ENCODE results near the gene HAP1. TPM values are rescaled to one million over a fixed set of nuclear protein-coding genes. Genes with fewer than 3 reads are reported as not detected.

The HAP1 gene
- total RNA-seq, 4 donors from 2014 or later: 0.75 to 1.8 (median 1.1) TPM

GRCh38 chr17:41695954-41696757 lies 38.3 kb downstream of the HAP1 start:
- H3K4me3 ChIP-seq (ENCODE audit: low read depth, poor library complexity, severe bottlenecking): no peak overlapping the region
- intact Hi-C loops (cut with DNase I; ENCODE audit: low total_unique reads): no loop called here
- no peak for DNase-seq (ENCODE audit: low spot score in 2 of 2)
- TF ChIP-seq, protein P1, sequence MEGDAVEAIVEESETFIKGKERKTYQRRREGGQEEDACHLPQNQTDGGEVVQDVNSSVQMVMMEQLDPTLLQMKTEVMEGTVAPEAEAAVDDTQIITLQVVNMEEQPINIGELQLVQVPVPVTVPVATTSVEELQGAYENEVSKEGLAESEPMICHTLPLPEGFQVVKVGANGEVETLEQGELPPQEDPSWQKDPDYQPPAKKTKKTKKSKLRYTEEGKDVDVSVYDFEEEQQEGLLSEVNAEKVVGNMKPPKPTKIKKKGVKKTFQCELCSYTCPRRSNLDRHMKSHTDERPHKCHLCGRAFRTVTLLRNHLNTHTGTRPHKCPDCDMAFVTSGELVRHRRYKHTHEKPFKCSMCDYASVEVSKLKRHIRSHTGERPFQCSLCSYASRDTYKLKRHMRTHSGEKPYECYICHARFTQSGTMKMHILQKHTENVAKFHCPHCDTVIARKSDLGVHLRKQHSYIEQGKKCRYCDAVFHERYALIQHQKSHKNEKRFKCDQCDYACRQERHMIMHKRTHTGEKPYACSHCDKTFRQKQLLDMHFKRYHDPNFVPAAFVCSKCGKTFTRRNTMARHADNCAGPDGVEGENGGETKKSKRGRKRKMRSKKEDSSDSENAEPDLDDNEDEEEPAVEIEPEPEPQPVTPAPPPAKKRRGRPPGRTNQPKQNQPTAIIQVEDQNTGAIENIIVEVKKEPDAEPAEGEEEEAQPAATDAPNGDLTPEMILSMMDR (IDR thresholded peaks at IDR 0.05): no peak
- no peak for TF ChIP-seq POLR2A (IDR thresholded peaks at IDR 0.05)
- 49 to 61% methylated on average over 11 of the region's 11 CpGs for WGBS, 2 donors

GRCh38 chr17:41695134-41695661 lies 39.2 kb downstream of the HAP1 start:
- WGBS, 2 donors: 76 to 80% methylated on average over 7 of the region's 7 CpGs
- H3K4me3 ChIP-seq (ENCODE audit: low read depth, poor library complexity, severe bottlenecking): no peak overlapping the region
- TF ChIP-seq, protein P1 (IDR thresholded peaks at IDR 0.05): no peak
- no peak for TF ChIP-seq POLR2A (IDR thresholded peaks at IDR 0.05)
- DNase-seq (ENCODE audit: low spot score in 2 of 2): no peak
- intact Hi-C loops (cut with DNase I; ENCODE audit: low total_unique reads): no loop called here

- intact Hi-C loops (cut with DNase I; ENCODE audit: low total_unique reads): no loop called here
- no peak for DNase-seq (ENCODE audit: low spot score in 2 of 2)
- WGBS, 2 donors: 84 to 85% methylated on average over 11 of the region's 11 CpGs
- H3K4me3 ChIP-seq (ENCODE audit: low read depth, poor library complexity, severe bottlenecking): no peak overlapping the region
- TF ChIP-seq POLR2A (IDR thresholded peaks at IDR 0.05): no peak
- TF ChIP-seq, protein P1 (IDR thresholded peaks at IDR 0.05): no peak
These were observed 41.5 kb downstream of the HAP1 start for GRCh38 chr17:41692722-41693521.

GRCh38 chr17:41691031-41691777 lies 43.2 kb downstream of the HAP1 start:
- no peak for DNase-seq (ENCODE audit: low spot score in 2 of 2)
- TF ChIP-seq, protein P1 (IDR thresholded peaks at IDR 0.05): no peak
- no peak for TF ChIP-seq POLR2A (IDR thresholded peaks at IDR 0.05)
- intact Hi-C loops (cut with DNase I; ENCODE audit: low total_unique reads): no loop called here
- no peak overlapping the region for H3K4me3 ChIP-seq (ENCODE audit: low read depth, poor library complexity, severe bottlenecking)
- WGBS, 2 donors: 76 to 77% methylated on average over 10 of the region's 10 CpGs

GRCh38 chr17:41690497-41690896 lies 43.9 kb downstream of the HAP1 start:
- no peak for DNase-seq (ENCODE audit: low spot score in 2 of 2)
- TF ChIP-seq, protein P1 (IDR thresholded peaks at IDR 0.05): no peak
- TF ChIP-seq POLR2A (IDR thresholded peaks at IDR 0.05): no peak
- intact Hi-C loops (cut with DNase I; ENCODE audit: low total_unique reads): no loop called here
- 59 to 70% methylated on average over 2 of the region's 2 CpGs for WGBS, 2 donors
- H3K4me3 ChIP-seq (ENCODE audit: low read depth, poor library complexity, severe bottlenecking): no peak overlapping the region
